Ishikawa (cell line): ENCODE data around the gene PLEKHJ1.

Experiments used
- EP300 ChIP-seq: IDR thresholded peaks from 2 replicates; pipeline ENCODE4 v1.6.1; 2012; ENCODE audit warnings: borderline replicate concordance
- TAF1 ChIP-seq: IDR thresholded peaks from 2 replicates; pipeline ENCODE4 v1.6.1; 2012; ENCODE audit warnings: low read depth, mild to moderate bottlenecking

DNA sequence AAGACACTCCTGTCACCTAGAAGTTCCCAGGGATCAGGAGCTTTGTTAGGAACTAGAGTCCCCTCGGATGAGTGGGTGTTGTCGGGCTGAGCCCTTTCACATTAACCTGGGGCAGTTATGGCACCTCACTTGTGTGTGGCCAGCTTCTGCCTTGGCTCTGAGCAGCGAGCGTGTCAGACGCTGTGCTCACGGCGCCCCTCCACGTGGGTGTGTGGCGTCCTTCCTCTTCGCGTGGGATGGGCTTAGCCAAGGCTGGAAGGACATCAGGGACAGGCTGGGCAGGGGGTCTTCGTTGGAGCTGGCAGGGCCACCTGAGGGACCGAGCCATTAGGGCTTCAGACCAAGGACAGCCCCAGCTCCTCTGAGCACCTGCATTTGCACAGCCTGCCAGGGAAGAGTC is 49.0 kb downstream of the PLEKHJ1 start:
- TF ChIP-seq TAF1 (no peak), EP300 (no peak)
